ENCODE data around the gene TNN.

DNA sequence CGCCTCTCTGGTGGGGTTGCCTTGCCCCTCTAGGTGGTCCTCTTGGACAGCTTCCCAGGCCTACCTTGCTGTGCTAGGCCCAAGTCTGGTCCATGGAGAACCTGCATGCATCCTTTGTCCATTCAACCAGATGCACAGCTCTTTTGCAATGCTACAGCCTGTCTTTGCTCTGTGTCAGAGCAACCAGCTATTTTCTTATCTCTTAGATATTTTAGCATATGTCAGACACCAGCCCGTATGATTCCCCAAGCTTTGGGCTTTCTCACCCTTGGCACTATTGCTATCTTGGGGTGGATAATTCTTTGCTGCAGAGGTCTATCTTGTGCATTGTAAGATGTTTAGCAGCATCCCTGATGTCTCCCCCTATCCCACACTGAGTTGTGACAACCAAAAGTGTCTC, 32.3 kb downstream of the TNN start:
- TF ChIP-seq GATA2 (IDR thresholded peaks at IDR 0.05; ENCODE audit: low read depth, low read length) (no peak), GATA3 (IDR thresholded peaks at IDR 0.05; ENCODE audit: low read depth, low read length) (no peak)
